SIG-M5 (cell line): ENCODE data around the gene CHD5.
"Not testable (repeated sequence)": the region's sequence is repeated elsewhere in the genome, so short reads cannot be mapped to it uniquely, and the experiment has no call there.

Experiments
- DNase-seq: peaks from one replicate; lab custom pipeline; 2025; lab: John Stamatoyannopoulos, UW

CHD5 gene

DNA sequence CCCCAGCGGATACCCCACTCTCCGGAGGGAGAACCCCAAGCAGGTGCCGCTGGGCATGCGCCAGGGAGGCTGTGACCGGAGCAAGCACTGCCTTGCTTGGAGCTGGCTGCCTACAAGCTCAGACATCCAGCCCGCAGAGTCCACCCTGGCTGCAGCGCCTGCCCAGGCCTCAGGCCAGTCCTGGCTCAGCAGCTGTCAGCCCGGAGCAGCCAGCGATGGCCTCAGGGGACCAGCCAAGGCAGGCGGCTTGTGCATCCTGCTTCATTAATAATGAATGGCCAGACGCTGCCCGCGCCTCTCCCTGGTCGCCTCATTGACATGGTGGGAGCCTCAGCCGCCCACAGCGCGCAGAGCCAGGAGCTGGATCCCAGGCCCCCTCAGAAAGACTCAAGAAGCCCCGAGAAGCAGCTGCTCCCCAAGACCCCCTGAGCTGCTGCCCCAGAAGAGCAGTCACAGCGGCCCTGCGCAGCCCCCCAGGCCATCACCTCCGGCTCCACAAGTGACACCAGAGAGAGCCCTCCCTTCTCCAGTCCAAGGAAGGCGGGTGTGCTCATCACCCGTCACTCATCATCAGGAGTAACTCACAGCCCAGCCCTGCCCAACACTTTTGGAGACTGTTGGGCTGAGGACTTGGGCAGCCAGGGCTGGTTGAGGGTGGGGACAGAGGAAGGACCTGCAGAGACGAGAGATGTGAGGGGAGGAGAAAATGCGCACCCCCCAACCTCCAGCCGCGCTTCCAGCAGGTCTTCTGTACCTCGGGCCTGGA lies 114.8 kb downstream of the CHD5 start:
- DNase-seq = no peak

DNA sequence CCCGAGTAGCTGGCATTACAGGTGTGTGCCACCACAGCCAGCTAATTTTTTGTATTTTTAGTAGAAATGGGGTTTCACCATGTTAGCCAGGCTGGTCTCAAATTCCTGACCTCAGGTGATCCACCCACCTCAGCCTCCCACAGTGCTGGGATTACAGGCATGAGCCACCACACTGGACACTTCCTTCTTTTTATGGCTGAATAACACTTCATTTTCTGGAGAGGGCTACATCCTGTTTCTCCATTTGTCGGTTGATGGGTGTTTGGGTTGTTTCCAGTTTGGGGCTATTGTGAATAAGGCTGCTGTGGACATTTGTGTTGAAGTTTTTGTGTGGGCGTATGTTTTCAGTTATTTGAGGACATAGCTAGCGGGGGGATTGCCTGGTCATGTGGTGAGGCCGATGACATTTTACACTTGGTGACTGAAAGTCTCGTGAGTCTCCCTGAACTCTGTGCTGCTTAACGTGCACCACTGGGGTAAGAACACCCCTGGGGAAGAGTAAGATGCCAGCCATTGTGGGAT lies 116.5 kb downstream of the CHD5 start:
- DNase-seq = not testable (repeated sequence)

DNA sequence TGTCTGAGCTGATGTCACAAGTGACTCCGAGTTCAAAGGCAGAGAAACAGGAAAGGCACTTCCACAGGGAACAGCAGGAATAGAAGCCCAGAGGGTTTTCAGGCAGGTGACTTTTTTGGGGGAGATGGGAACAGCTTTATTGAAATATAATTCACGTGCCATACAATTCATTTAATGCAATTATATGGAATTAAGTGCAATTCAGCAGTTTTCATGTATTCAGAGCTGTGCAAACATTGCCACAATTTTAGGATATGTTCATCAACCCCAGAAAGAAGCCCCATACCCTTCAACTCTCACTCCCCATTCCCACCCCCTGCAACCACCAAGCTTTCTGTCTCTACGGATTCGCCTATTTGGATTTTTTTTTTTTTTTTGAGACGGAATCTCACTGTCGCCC lies 117.5 kb downstream of the CHD5 start:
- no peak for DNase-seq

- DNase-seq = no peak
Measured at GRCh38 chr1:6059866-6060265, 120.3 kb downstream of the CHD5 start.

DNA sequence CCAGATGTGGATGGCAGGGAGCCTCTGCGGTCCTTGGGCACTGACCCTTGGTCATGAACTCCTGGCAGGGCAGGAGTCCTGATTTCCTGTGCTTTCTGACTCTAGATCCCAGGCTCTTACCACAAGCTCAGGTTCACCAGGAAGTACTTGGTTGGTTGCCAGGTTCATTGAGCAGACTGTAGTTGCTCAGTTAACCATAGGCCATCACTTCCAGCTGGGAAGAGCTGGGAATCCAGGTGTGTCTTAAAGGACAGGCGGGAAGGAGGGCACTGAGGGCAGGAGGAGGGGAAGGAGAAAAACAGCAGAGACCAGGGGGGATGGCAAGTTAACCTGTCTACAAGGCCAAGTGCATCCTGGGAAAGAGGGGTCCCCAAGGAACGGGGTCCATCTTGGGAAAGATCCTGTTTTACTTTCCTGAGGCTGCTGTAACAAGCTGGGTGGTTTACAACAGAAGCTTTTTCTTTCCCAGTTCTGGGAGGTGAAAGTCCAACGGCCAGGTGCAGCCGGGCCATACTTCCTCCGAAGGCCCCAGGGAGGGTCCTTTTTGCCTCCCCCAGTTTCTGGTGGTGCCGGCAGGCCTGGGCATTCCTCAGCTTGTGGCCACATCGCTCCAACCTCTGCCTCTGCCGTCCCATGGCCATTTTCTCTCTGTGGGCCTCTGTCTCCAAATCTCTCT lies 122.8 kb downstream of the CHD5 start:
- DNase-seq = no peak

DNA sequence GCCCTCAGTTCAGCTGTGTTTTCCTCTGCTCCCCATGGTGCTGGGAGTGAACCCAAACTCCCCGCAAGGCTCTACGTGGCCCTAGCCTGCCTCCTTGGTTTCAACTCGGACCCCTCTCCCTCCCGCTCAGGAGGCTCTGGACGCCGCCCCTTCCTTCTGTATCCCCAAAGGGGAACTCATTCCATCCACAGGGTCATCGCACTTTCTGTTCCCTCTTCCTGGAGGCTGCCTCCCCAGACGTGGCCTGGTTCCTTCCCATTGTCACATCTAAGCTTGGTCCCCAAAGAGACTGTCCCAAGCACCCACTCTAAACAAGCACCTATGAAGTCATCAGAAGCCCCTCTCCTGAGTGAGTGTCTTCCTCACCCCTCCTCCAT lies 123.6 kb downstream of the CHD5 start:
- DNase-seq = no peak

GRCh38 chr1:6054596-6054995 lies 125.5 kb downstream of the CHD5 start:
- DNase-seq = no peak

DNA sequence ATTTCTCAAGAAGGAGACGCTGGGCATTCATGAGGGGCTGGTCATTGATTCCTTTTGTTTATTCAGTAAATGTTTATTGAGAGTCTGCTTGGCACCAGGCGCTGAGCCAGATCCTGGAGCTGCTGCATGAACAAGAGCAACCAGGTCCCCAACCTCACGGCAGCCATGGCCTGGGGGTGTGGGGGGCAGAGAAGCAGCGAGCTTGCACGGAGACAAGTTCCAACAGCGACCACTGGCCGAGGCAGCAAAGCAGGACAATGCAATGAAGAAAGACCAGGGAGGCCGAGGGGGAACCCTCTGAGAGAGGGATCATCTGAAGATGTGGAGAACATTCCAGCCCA lies 126.9 kb downstream of the CHD5 start:
- DNase-seq = no peak

DNA sequence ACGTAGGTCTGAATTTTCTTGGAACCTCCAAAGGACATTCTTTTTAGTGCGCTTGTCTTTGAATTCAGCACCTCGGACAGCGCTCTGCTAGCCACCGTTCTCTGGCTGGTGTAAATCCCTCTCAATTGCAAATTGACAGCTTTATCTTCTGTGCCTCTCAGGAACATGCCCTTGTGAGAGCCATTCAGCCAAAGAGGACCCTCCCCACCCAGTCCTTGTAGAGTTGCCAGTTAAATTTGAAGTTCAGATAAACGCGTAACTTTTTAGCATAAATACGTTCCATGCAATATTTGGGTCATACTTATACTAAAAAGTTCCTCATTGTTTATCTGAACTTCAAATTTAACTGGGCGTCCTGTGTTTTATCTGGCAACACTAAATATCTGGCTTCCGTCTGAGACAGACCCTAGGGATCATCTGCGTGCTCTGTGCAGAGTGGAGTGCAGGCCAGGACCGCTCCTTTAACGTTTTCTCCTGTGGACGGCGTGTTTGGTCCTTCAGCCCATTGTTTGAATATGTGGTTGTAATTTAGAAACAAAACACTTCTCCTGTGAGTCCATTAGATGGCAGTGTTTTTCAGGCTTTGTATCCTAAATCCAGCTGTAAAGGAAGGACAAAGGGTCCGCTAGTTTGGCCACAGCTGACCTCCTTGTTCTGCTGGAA lies 127.4 kb downstream of the CHD5 start:
- DNase-seq = no peak
